Right hindlimb (tissue), 1 donor: Measurements from ENCODE around the gene UGT8.
A peak's percentile ranks its signal among the peaks of the same experiment; 100 is the strongest.
"Not testable (repeated sequence)": the region's sequence is repeated elsewhere in the genome, so short reads cannot be mapped to it uniquely, and the experiment has no call there.

Experiments used
- DNase-seq: peaks from one replicate; pipeline ENCODE4 v3.0.0-alpha.2; 2018

The UGT8 gene, protein sequence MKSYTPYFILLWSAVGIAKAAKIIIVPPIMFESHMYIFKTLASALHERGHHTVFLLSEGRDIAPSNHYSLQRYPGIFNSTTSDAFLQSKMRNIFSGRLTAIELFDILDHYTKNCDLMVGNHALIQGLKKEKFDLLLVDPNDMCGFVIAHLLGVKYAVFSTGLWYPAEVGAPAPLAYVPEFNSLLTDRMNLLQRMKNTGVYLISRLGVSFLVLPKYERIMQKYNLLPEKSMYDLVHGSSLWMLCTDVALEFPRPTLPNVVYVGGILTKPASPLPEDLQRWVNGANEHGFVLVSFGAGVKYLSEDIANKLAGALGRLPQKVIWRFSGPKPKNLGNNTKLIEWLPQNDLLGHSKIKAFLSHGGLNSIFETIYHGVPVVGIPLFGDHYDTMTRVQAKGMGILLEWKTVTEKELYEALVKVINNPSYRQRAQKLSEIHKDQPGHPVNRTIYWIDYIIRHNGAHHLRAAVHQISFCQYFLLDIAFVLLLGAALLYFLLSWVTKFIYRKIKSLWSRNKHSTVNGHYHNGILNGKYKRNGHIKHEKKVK

DNA sequence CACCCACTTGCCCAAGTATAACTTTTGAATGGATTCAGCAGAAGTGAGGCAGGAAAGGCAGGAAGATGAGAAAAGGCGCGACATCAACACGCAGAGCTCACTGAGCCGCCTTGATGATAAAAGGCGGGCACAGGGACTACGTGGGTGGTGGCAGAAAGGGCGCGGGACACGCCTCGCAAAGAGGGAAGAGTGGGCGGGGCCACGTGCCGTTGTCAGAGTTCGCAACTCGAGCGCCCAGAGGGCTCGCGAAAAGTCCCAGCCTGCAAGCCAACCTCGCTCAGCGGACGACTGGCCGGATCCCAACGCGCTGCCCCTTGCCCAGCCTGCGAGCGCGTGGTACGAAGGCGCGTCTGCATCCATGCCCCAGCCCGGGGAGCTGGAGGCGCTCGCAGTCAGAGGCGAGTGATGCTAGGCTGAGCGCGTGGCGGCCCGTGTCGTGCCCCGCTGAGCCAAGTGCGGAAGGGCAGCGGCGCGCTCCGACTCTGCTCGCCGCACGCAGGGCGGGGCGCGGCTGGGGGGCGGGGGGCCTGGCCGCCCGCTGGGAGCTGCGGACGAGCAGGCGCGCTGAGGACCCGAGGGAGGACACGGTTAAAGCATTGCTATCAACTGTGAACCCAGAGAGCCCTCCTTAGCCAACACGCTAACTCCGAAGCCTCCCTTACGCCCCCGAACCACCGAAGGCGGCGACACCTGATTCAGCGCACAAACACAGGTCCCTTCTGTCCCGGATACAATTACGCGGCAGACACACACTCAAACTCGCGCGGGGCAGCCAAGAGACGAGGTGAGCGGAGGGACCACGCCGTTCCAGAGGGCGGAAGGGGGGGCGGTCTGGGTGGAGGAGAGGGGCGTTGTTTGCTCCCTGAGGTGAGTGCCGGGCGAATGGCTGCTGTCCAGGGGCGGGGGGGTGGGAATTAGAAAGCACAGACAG lies at the start of gene UGT8:
TSS of gene UGT8 (plus strand) at position 617 of the 931 bp plus-strand sequence. CDS start 24,074 bp downstream, outside the sequence.
- DNase-seq: peak; percentile 36

- DNase-seq: no peak
These were observed 49.0 kb upstream of the UGT8 start for GRCh38 chr4:114549638-114550037.

GRCh38 chr4:114558446-114559020 lies 40.1 kb upstream of the UGT8 start:
- DNase-seq: no peak

GRCh38 chr4:114561590-114561989 lies 37.0 kb upstream of the UGT8 start:
- DNase-seq: no peak

GRCh38 chr4:114562176-114562904 lies 36.3 kb upstream of the UGT8 start:
- DNase-seq: no peak

DNA sequence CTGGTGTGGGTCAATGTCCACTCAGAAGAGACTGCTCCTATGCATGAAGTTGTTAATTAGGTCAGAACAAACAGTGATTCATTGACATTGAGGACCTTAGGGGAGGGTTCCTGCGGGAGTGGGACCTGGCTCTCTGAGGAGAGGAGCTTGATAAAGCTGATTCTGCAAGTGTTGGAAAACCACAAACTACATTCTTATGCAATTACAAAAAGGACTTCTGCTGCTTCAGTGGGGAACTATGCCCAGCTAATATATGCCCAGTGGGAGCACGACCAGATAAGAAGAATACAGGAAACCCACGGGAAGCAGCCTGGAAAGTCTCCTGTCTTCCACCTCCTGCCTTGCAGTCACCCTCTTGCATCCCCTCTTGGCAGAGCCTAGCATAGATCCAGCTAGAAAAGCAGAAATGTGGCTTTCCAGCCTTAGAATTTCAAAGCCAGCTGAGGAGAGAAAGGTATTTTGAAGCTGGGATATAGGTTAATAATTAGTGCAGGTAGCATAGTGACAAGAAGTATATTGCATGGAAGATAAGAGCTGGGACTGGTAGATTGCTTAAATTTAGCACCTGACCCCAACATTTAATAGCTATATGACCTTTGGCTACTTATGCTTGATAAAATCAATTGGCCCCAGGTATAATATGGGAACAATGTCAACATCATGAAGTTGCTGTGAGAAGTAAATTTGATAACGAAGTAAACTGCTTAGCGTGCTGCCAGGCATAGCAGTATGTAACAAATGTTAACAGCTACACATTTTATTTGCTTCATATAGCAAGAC lies 34.9 kb upstream of the UGT8 start:
- no peak for DNase-seq

DNA sequence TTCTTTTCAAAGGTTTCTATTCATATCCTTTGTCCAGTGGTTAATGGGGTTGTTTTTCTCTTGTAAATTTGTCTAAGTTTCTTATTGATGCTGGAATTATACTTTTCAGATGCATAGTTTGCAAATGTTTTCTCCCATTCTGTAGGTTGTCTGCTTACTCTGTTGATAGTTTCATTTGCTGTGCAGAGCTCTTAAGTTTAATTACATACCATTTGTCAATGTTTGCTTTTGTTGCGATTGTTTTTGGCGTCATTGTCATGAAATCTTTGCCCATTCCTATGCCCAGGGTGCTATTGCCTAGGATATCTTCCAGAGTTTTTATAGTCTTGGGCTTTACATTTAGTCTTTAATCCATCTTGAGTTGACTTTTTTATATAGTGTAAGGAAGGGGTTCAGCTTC lies 21.2 kb upstream of the UGT8 start:
- no peak for DNase-seq

- DNase-seq: no peak
These were observed 16.0 kb upstream of the UGT8 start for GRCh38 chr4:114582621-114583020.

GRCh38 chr4:114588305-114588704 lies 10.3 kb upstream of the UGT8 start:
- DNase-seq: no peak

DNA sequence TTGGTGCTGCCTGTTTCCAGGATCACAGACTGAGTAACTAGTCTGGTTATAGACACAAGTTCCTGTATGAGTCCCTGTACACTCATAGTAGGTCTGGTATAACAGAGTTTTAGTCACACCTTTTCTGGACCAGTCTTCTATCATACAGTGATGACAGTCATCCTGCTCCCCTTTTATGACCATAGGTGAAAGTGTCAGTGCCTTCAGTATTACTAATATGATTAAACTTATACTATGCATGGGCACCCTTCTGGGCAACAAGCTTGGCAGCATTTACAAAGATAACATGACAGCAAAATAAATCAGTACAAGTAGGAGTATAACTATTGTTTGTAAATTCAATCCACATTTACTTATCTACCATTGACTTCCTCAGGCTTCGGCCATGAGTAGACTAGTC lies 8.2 kb upstream of the UGT8 start:
- not testable (repeated sequence) for DNase-seq

GRCh38 chr4:114593526-114593925 lies 5.1 kb upstream of the UGT8 start:
- no peak for DNase-seq

DNA sequence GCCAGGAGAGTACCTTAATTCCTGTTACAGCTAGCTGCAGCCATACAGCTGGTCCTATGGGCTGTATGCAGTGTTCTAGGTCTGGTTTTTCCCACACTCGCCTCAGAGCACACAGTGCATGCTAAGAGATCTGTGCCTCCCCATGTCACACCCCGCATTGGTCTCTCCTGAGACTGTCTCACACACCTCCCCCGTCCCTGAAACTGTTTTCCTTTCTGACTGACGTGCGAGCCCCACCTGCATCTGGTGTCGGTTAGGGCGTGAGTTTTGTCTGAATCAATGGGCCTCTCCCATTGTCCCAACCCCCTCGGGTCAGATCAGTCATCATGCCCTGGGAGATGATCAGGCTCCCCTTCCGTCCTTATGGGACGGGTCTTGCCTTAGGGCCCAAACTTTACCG lies 3.4 kb upstream of the UGT8 start:
- DNase-seq: no peak

GRCh38 chr4:114595921-114596320 lies 2.7 kb upstream of the UGT8 start:
- no peak for DNase-seq

DNA sequence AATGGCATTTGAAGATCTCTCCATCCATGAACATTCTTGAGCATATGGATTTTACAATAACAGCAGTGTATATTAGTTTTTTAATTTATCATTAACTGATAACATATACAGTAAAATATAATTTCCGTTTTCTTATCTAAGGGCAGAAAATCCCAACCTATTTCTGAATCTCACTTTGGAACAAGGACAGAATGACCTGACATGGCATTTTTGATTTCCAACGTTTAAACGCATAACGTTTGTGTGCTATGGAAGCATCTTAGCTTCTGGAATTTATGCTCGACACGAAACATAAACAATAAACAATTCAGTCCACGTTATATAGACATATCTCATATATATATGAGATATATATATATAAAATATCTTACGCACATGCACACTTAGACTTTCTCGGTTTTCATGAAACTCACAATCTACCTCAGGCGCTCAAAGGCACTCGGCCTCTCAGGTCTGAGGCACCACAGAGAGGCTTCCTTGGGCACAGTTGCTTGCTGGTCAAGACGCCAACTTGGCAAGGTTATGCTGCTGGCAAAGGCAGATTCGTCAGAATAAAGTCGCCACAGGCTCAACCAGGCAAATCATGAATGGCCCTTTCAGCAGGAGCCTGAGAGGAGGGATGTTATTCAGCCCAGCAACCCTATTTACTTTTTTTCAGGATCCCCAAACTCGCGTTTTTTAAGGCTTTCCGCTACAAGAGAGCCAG lies 1.0 kb upstream of the UGT8 start:
- DNase-seq: no peak

DNA sequence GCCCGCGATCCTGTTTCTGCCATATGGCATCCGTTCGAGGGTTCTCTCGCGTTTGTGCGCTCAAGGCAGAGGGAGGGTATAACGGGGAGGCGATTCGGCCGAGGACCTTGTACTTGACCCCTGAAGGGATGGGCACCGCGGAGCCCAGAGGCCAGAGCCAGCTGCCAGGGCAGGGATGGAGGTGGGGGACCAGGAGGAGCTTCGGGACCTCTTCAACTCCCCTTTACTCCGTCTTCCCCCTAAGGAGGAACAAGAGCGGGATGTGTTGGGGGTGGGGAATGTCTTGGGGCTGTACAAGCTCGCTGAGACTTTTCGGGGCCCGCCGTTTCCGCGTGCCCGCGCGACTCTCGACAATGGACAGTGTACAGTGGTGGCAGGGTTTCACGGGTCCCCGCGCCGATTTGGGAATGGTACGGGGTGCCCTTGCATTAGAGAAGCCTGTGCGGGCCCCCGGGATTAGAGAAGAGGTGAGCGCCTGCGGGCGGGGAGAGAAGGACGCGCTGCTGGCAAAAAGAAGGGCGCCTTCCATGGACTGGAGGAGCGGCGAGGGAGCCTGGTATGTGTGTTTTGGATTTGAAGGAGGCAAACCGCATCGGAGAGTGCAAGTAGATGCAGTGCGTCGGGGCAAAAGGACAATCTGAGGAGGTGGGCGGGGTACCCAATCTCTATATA lies 760 bp downstream of the UGT8 start:
- peak; percentile 30 for DNase-seq

DNA sequence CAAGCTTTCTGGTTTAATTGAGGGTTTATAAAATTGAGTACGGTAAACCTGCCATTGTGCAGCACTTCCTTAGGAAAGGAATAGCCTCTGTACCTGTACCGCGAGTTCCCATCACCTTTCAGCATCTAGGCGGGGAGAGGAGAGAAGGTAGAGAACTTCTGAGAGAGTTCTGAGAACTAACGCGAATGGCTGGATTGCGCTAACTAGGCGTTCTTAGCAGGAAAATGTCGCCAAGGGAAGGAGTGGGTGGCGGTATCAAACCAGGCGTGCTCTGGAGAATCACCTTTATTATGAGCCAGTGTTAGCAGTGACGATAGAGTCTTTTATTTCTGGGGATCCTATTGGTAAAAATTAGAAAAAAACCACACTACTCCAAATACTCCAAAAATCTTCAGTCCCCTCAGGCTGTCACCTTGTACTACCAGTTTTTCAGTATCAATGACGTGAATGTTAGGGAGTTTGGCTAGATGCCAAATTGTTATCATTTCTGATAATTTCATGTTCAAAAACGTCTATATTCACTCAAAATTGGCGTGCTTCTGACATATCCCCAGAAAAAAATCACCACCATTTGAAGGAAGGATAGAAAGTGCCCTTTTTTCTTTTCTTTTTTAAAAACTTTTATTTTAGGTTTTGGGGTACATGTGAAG lies 1.4 kb downstream of the UGT8 start:
- DNase-seq: no peak

- DNase-seq: no peak
These were observed 2.1 kb downstream of the UGT8 start for GRCh38 chr4:114600672-114601071.

GRCh38 chr4:114601304-114602052 lies 2.9 kb downstream of the UGT8 start:
- no peak for DNase-seq

- DNase-seq: no peak
These were observed 4.9 kb downstream of the UGT8 start for GRCh38 chr4:114603497-114603896.
